GM19452 (cell line): Measurements from ENCODE around the gene CMIP.

Experiments used
- ATAC-seq: cut with Tn5 transposase; IDR thresholded peaks from one replicate; pipeline ENCODE4 v1.9.1; 2021; ENCODE audit not compliant: unreplicated experiment

Gene CMIP

DNA sequence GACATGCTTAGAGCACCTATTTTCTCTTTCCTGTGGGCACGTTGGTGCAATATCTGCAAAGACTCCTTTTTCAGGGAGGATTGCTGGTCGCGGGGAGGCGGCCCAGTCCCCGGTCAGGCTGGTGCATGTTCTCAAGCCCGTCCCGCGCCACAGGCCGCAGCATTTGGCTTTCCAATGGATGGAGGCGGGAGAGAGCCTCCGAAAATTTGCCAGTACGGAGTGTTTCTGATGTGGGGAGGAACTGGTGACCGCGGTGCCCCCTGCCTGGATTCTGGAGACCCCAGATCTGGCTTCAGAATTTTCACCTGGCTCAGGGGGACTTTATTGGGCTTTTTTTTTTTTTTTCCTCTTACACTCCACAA lies 2.3 kb downstream of the CMIP start:
- no peak for ATAC-seq

DNA sequence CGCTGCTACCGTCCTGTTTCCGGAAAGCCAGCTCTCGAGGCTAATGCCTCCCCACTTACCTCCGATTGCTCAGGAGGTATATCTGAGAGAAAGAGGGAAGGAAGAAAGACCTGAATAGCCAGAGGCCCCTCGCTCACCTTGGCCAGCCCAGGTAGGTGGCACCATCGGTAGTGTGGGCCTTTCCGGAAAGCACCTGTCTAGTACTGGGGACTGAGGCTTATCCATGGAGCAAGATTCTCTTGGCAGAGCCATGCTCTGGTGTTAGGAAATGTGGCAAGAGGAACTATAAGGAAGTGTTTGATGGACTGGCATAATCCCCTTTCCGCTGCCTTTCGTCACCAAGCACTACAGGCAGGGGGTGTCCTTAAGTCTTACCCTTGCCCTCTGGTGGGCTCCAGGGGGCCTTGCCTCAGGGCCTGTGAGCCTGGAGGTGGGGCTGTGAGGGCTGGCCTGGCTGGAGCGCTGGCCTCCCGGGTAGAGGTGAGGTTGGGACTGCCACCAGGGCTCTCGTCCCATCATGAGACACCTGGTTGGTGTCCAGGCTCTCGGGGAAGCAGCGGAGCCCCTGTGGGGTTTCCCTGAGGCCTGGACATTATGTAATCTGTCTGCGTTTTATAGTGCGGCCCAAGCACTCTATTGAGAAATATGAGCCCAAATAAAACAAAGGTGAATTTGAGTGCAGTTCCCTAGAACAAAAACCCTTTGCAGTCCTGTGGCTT lies 2.9 kb downstream of the CMIP start:
- ATAC-seq = no peak

DNA sequence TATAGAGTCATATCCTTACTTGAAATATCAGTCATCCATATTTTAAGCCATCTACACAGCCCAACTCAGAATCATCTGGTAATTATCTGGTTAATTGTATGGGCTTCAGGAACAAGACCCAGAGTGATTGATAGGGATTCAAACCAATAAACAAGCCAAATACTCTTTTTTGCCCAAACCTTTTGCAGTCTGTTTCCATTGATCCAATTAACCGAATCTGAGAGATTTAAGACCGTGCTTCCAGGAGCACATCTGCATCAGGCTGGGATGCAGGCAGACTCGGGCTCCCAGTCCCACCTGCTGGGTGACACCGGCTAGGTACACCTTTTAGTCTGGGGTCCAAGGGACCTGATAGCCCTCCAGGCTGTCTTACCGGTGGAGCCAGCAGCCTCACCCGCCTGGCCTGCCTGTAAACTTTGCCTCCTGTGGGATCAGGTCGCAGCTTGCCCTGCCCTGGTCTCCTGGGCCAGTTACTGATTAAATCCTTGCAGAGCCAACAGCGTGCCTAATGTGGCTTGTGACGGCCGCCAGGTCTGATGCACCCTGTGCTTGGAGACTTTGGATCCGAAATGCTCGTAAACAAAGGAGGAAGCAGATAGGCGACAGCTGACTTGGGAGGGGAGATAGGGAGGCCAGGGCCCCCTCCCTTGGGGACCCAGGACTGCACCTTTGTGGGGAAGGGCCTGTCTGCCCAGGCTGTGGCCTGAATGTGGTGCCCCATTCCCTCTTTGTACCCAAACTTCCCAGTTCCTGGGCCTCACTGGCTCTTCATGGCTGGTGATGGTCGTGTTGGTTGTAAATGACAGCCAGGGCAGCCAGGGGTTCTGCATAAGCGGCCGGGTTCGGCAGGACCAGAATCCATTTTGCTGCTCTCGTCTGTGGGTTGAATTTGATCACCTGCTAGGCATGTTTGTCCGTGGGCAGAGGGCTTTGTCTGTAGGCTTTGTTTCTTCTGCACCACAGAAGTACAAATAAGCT lies 3.8 kb downstream of the CMIP start:
- ATAC-seq = no peak

DNA sequence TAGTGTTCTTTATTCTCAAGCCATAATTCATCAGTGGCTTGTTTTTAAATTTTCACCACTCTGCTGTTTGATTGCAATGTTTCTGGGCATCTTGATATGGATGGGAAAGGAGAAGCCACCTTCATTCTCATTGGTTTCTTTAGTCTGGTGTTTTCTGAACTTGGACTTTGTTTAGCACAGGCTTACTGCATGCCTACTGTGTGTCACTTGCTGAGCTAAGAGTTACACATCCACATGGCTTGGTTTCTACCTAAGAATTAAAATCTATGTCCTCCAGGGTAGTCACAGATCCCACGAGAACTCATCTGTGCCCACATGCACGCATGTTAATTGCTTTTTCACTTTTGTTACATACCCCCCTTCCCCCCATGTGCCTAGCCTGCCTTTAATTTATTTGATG lies 4.6 kb downstream of the CMIP start:
- no peak for ATAC-seq

DNA sequence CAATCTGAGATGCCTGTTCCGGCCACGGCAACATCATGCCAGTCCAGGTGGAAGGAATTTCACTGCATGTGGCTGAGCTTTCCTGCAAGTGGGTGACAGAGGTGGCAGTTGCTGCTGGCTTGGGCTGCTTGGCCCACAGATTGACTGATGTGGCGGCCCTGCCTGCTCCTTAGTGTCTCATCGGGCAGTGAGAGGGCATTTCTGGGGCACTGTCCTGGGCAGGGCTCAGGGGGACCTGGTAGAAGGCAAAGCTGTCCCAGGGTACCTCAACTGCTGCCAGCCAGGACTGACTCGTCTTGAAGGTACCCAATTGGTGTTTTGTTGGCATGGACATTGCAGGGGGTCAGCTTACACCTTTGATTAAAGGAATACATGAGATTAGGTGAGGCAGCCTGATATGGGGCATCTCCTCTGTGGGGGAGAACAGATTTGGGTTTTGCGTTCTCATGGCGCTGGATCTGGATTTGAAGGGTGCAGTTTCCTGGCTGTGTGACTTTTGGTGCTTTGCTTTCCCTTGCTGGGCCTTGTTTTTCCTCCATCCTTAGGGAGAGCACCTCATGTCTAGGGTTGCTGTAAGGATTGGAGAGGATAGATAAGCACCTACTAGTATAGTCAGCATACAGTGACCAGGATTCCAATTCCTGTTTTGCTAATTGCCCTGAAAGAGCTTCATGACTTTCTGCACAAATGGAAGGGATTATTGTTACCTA lies 5.4 kb downstream of the CMIP start:
- ATAC-seq = no peak

DNA sequence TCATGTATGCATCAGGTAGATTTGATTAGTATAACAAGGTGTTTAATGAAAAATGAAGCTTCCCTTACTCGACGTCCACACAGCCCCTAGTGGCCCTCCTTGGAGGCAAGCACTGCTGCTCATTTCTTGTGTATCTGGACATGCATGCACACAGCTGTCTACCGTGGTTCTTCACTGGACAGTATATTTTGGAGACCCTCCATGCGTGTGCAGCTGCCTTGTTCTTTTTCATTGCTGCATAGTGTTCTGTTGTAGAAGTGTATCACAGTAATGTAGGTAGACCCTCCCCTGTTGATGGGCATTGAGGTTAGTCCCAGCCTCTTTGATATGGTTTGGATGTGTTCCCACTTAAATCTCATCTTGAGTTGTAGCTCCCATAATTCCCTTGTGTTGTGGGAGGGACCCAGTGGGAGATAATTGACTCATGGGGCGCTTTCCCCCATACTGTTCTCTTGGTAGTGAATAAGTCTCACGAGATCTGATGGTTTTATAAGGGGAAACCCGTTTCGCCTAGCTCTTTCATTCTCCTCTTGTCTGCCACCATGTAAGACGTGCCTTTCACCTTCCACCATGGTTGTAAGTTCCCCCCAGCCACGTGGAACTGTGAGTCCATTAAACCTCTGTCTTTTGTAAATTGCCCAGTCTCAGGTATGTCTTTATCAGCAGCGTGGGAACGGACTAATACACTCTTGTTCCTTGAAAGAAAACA lies 6.3 kb downstream of the CMIP start:
- no peak for ATAC-seq

DNA sequence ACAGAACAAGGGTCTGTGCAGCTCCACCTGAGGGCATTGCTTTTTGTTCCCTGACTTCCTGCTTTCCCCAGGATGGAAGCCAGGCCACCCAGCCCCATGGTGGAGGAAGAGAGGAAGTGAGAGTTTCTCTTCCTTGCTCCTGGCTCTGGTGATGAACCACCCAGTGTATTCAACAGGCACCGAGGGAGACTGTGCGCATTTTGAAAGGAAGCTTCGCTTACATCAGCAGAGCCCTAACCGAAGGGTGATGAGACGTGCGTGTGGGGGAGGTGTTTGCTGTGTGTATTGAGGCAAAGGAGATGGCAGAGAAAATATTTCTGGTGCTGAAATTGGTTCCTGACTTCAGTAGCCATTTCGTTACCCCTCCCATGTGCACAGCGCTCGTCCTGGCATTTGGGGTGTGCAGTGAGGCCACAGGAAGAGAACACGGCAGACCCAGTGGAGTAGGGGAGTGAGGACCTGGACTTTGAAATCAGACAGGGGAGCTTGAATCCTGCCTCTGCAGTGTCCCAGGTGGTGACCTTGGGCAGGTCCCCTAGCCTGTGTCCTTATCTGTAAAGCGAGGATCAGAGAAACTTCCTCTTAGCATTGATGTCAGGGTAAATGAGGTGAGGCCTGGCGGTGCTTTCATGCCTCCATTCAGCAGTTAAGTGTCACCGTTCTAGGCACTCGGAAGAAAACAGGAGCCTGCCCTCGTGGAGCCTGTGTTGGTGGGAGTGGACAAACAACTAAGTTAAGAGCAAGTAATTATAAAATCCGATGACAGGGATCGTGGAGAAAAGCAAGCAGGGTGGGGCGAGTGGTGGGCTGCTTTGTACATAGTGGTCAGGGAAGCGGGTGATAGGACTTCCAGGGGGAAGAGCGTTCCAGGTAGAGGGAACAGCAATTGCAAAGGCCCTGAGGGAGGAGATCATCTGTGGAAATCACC lies 7.4 kb downstream of the CMIP start:
- ATAC-seq = no peak

DNA sequence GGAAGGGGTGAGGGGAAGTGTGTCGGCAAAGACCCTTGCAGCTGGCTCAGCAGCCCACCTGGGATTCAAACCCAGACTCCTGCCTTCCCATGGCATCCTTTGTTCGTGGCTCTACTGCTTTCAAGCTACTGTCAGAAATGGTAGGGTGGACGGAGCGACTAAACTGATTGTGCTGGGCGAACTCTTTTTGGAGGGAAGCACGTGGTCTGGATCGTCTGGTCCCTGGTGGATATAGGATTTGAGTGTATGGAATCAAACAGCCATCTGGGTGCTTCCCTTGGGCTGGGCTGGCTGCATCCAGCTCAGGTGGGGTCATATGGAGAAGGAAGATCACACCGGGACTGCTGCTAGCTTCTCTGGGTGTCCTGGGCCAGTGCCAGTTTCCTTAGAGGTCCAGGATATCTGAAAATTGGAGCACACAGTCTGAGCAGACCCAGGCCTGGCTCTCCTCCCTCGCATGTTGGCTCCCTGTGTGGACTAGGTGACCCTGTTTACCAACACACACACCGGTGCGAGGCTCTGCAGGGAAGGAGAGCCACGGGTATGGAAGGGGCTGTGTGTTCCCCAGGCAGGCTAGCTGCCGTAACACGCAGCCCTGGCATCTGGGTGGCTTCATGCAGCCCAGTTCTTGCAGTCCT lies 8.6 kb downstream of the CMIP start:
- ATAC-seq = no peak

DNA sequence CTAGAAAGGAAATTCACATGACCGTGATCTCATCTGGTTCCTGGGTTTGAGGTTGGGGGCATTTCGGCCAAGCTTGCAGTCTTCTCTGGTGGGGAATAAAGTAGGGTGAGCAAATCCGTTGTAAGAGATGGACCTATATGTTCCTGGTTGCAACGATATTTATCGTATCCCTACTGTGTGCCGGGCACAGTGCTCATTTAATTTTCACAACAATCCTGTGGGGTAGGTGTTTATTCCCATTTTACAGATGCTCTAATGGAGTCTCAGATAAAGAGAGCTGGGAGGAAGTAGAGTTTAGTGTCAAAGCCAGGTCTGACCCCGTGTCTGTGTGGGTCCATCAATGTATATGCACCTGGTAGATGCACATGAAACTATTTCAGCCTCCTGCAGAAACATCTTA lies 9.4 kb downstream of the CMIP start:
- ATAC-seq = no peak

DNA sequence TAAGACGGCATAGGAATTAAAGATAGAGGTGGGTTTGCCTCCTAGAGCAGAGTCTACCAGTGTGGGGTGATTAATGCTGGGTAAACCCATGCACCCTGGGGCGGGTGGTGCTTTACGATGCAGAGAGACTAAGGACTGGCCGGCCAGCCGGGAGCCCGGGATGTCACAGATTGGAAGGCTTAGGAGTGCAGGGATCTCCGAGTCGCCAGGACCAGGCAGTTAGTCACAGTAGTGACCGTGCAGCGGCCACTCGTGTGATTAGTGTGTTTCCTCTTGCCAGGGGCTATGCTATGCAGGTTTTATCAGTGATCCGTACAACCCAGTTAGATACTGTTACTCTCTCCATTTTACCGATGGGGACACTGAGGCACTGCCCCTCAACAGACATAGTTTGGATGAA lies 10.4 kb downstream of the CMIP start:
- no peak for ATAC-seq

DNA sequence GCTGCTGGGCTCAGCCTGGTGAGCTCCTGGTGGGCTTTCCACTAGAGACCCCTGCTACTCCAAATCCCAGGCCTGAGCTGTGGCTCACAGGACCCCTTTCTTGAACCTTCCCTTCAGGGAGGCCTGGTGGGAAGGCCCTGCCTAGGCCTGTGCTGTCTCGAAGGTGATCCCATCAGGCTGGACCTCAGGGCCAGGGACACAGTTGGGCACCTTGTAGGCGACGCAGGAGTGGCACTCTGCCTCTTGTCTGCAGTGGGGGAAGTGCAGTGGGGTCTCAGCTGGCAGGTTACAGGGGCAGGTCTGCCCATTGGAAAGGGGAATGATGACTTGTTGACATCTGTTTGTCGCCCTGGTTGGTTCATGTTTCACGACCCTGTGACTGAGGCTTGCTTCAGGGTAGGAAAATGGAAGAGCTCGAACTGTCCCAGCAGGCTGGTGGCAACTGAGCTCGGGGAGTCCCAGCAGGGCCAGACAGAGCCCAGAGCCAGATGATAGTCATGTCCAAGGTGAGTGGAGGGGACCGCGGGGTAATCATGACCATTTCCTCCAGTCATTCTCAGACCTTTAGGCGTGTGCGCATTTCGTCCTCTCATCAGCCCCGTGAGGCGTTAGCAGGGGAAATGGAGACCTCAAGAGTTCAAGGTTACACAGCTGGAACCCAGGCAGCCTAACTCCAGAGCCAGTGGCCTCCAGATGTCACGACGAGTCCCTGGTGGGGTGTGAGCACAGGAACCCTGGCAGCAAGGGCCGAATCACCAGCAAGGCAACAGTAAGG lies 11.3 kb downstream of the CMIP start:
- no peak for ATAC-seq

DNA sequence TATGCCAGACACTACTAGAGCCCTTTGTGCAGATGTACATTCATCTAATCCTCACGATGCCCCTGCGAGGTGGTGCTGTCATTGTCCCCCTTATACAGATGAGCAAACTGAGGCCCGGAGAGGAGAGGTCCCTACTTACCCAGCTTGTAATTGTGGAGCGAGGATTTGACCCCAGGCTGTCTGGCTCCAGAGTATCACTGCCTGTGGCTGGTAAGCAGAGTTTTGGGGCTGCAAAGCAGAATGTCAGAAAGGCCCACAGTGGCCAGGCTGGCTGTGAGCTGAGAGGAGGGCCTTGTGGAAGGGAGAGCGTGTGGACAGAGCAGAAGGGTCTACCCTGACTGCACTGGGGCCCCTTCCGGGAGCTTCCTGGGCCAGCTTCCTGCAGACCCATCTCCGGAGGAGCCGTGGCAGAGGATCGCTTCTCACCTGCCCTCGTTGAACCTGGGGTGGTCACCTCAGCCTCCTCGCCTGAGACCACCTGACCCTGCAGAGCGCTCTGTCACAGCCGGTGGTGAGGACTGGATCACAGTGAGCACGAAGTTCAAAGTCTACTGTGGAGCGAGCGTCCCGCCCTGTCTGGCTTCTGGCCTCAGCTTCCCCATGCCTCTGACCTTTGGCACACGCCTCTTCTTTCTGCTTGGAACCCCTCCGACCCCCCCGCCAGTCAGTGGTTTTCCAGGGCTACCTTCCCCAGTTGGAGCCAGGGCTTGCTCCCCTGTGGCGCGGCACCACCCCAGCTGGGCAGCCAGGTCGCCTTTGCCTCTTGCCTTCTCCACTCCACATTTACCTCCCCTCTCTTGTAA lies 12.1 kb downstream of the CMIP start:
- no peak for ATAC-seq

DNA sequence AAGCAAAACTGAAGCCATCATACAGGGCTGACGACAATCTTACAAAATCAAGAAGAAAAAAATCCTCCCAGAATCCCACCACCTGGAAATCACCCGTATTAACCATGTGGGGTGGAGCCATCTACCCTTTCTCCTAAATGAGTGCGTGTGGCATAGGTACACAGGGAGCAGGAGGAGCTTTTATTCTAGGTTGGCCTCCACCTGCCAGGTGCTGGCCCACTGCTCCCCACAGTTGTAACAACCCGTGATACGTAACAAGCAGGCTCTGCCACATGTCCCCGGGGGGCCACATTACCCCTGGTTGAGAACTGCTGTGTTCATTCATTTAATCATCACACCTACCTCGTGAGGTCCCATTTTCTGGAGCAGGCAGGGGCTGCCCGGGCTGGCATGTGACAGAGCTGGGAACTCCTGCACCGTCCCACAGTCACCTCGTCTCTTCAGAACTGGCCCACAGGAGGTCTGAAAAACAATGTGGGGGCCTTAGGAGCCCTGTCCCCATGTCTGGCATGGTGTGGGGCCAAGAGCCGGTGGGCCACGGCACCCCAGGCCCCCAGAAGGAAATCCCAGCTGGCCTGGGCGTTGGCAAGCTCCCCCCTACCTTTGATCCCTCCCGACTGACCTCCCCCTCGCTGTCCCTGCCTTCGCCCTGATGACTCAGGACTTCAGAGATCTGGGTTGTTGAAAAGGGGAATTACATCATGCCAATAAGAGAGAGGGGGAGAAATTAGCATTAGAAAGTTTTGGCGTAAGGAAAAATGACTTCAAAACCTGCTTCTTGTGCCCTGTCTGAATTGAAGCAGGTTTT lies 12.9 kb downstream of the CMIP start:
- no peak for ATAC-seq

DNA sequence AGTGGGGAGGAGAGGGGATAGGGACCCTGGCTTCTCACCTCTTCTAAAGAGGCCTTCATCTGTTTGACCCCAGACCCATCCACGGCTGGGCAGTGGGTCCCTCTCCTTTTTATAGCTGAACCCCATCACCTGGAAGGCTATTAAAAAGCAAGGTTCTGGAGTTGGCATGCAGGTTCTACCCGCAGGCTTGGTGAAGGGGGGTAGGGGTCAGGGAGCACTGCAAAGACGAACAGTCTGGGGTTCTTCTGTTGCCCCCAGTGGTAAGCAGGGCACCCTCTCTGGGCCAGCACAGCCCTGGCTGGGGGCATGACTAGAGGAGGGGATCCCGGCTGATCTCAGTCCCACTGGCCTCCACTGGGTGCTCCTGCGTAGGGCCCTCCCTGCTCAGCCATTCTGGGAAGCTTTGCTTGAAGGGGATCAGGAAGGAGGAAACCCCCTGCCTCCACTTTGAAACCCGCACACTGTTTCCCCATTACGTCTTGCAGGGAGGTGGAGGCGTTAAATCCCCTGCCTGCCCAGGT lies 13.6 kb downstream of the CMIP start:
- no peak for ATAC-seq

DNA sequence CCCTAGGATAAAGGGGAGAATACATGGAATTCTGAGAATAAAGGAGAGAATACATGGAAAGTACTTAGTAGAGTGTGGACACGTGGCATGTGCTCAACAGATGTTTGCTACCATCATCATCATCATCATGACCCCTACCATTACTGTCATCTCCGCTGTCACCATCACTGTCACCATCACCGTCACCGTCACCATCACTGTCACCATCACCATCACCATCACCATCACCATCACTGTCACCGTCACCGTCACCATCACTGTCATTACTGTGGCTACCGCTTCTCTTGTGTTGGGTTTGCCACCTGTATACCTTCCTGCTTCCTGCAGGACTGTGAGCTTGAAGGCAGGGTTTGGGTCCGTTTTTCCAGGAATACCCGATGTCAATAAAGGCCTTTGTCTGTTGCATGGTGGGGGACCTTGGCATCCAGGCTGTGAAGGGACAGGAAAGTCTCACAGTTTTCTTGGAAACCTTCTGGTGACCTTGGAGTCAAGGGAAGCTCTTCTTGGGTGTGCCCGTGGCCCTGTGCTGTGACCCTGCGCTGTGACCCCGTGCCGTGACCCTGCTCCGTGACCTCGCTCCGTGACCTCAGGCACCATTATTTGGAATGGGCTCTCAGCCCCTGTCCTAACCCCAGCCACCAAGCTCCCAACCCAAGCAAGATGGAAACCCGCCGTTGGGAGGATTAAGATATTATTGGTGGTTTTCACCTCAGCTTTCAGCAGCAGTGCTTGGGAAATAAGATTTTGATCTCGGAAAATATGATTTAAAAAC lies 14.4 kb downstream of the CMIP start:
- ATAC-seq = no peak

DNA sequence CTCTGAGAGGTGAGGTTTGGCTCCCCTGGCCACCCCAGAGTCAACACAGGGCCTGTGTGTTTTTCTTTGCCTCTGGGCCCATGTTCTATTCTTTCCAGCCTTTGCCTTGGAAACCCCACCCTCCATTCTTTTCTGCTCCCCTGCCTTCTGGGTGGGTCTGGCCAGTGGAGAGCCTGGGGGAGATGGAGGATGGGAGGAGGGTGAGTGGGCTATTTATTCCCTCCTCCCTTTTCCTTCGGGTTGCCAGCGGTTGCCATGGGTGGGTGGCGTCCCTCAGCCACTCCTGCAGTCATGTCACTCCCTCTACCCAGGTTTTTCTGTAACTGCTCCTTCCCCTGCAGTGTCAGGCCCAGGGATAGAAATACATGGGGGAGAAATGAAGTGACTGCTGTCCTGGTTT lies 15.5 kb downstream of the CMIP start:
- ATAC-seq = no peak
